ENCODE results near the gene PAPPA.
A peak's percentile ranks its signal among the peaks of the same experiment; 100 is the strongest.

Gene PAPPA

DNA sequence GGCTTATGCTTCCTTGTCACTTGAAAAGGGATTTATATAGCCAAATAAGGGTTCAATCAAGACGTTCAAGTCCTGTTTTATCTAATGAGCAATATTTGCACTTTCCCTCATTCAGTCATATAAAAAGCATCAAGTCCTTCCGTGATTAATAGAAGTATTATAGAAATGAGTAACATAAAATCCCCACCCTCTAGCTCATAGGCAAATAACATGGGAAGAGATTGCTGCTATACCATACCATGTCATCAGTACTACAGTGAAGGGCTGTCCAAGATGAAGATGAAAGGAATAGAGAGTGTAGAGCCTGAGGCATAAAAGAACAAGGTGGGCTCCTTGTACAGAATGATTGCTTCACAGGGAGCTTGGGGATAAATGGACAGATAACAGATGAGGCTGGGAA lies 20.4 kb upstream of the PAPPA start:
- Histone ChIP-seq H3K27ac (no peak overlapping the region), H3K9me3 (ENCODE audit: low read depth, low read length) (peaks cover 6% of the 10 kb centered on the region; the same call in 1 of the 2 replicates), H3K9ac (ENCODE audit: insufficient read length) (no peak overlapping the region), H3K36me3 (ENCODE audit: insufficient read depth, low read length) (no peaks in the 10 kb centered on the region), H3K4me3 (no peak overlapping the region)
- TF ChIP-seq FOXP2 (optimal IDR thresholded peaks at IDR 0.05; ENCODE audit: control extremely low read depth, extremely low read length, insufficient read depth) (no peak), EZH2 (IDR thresholded peaks at IDR 0.05) (no peak), POLR2AphosphoS5 (IDR thresholded peaks at IDR 0.05; ENCODE audit: borderline replicate concordance, low read depth, low read length) (no peak)
- DNase-seq (ENCODE audit: low read depth, low spot score), result no peak

GRCh38 chr9:116134975-116135374 lies 18.6 kb upstream of the PAPPA start:
- H3K9ac ChIP-seq (ENCODE audit: insufficient read length), result no peak overlapping the region
- no peak for DNase-seq (ENCODE audit: low read depth, low spot score)
- no peak overlapping the region for H3K27ac ChIP-seq
- no peaks in the 10 kb centered on the region for H3K36me3 ChIP-seq (ENCODE audit: insufficient read depth, low read length)
- peaks cover 6% of the 10 kb centered on the region; the same call in 1 of the 2 replicates for H3K9me3 ChIP-seq (ENCODE audit: low read depth, low read length)
- H3K4me3 ChIP-seq, result no peak overlapping the region
- TF ChIP-seq POLR2AphosphoS5 (IDR thresholded peaks at IDR 0.05; ENCODE audit: borderline replicate concordance, low read depth, low read length) (no peak), EZH2 (IDR thresholded peaks at IDR 0.05) (no peak), FOXP2 (optimal IDR thresholded peaks at IDR 0.05; ENCODE audit: control extremely low read depth, extremely low read length, insufficient read depth) (no peak)

- no peak overlapping the region for H3K27ac ChIP-seq
- no peaks in the 10 kb centered on the region for H3K9me3 ChIP-seq (ENCODE audit: low read depth, low read length)
- no peak for DNase-seq (ENCODE audit: low read depth, low spot score)
- H3K9ac ChIP-seq (ENCODE audit: insufficient read length), result no peak overlapping the region
- no peak overlapping the region for H3K4me3 ChIP-seq
- no peak for TF ChIP-seq EZH2 (IDR thresholded peaks at IDR 0.05)
- no peak for TF ChIP-seq POLR2AphosphoS5 (IDR thresholded peaks at IDR 0.05; ENCODE audit: borderline replicate concordance, low read depth, low read length)
- no peak for TF ChIP-seq FOXP2 (optimal IDR thresholded peaks at IDR 0.05; ENCODE audit: control extremely low read depth, extremely low read length, insufficient read depth)
- no peaks in the 10 kb centered on the region for H3K36me3 ChIP-seq (ENCODE audit: insufficient read depth, low read length)
Measured at GRCh38 chr9:116137010-116137409, 16.6 kb upstream of the PAPPA start.

DNA sequence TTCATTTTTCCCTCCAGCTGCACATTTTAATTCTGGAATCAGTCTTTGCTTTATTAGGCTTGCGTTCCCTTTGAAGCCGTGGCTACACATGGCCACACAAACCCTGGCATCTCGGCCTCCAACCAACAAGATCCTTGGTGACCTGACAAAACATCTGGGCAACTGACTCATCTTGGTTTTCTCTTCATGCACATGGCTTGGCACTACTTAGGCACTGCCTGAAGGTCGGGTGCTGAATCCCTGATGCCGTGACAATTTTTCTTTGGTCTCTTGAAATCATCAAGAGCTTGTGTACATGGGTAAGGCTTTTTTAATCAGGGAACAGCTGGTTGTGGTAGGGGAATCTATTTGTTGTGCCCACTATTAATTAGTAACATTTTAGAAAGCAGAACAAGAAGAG lies 16.0 kb upstream of the PAPPA start:
- H3K9ac ChIP-seq (ENCODE audit: insufficient read length), result no peak overlapping the region
- H3K9me3 ChIP-seq (ENCODE audit: low read depth, low read length), result no peaks in the 10 kb centered on the region
- TF ChIP-seq FOXP2 (optimal IDR thresholded peaks at IDR 0.05; ENCODE audit: control extremely low read depth, extremely low read length, insufficient read depth) (no peak), POLR2AphosphoS5 (IDR thresholded peaks at IDR 0.05; ENCODE audit: borderline replicate concordance, low read depth, low read length) (no peak), EZH2 (IDR thresholded peaks at IDR 0.05) (no peak)
- H3K36me3 ChIP-seq (ENCODE audit: insufficient read depth, low read length), result no peaks in the 10 kb centered on the region
- no peak overlapping the region for H3K27ac ChIP-seq
- H3K4me3 ChIP-seq, result no peak overlapping the region
- DNase-seq (ENCODE audit: low read depth, low spot score), result no peak

- Histone ChIP-seq H3K9ac (ENCODE audit: insufficient read length) (no peak overlapping the region), H3K27ac (peak overlapping the region; percentile 91), H3K9me3 (ENCODE audit: low read depth, low read length) (no peaks in the 10 kb centered on the region), H3K36me3 (ENCODE audit: insufficient read depth, low read length) (no peaks in the 10 kb centered on the region), H3K4me3 (peak overlapping the region; percentile 41; the same call in 1 of the 2 replicates)
- TF ChIP-seq EZH2 (IDR thresholded peaks at IDR 0.05) (no peak), POLR2AphosphoS5 (IDR thresholded peaks at IDR 0.05; ENCODE audit: borderline replicate concordance, low read depth, low read length) (peak; percentile 59; the same call in 1 of the 2 replicates), FOXP2 (optimal IDR thresholded peaks at IDR 0.05; ENCODE audit: control extremely low read depth, extremely low read length, insufficient read depth) (no peak)
- no peak for DNase-seq (ENCODE audit: low read depth, low spot score)
Measured at GRCh38 chr9:116141864-116142561, 11.6 kb upstream of the PAPPA start.

GRCh38 chr9:116142706-116143492 lies 10.7 kb upstream of the PAPPA start:
- H3K36me3 ChIP-seq (ENCODE audit: insufficient read depth, low read length), result no peaks in the 10 kb centered on the region
- H3K9me3 ChIP-seq (ENCODE audit: low read depth, low read length), result no peaks in the 10 kb centered on the region
- TF ChIP-seq POLR2AphosphoS5 (IDR thresholded peaks at IDR 0.05; ENCODE audit: borderline replicate concordance, low read depth, low read length) (no peak), EZH2 (IDR thresholded peaks at IDR 0.05) (no peak), FOXP2 (optimal IDR thresholded peaks at IDR 0.05; ENCODE audit: control extremely low read depth, extremely low read length, insufficient read depth) (no peak)
- H3K9ac ChIP-seq (ENCODE audit: insufficient read length), result no peak overlapping the region
- H3K4me3 ChIP-seq, result peak overlapping the region; percentile 18; the same call in 1 of the 2 replicates
- peak overlapping the region; percentile 91 for H3K27ac ChIP-seq
- no peak for DNase-seq (ENCODE audit: low read depth, low spot score)

DNA sequence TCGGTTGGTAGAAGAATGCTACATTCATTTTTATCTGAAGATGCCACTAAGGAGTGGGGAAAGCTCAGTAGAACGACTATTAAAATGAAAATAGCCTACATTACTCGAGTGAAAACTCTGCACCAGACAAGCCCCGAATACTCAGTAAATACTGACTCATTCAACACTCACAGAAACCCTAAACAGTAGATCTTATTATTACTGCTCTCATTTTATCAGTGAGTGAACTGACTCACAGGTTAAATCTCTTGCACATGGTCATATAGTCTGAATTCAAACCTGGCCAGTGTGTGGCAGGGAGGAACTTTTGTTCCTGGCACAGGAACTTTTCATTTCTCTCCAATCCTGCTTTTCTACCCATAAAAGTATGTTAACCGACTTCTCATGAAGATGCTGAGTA lies 9.6 kb upstream of the PAPPA start:
- Histone ChIP-seq H3K9ac (ENCODE audit: insufficient read length) (no peak overlapping the region), H3K9me3 (ENCODE audit: low read depth, low read length) (no peaks in the 10 kb centered on the region), H3K27ac (0 out of 2 replicates have a peak overlapping the region, but pooled peaks have one; percentile 11), H3K36me3 (ENCODE audit: insufficient read depth, low read length) (no peaks in the 10 kb centered on the region), H3K4me3 (no peak overlapping the region)
- no peak for DNase-seq (ENCODE audit: low read depth, low spot score)
- no peak for TF ChIP-seq POLR2AphosphoS5 (IDR thresholded peaks at IDR 0.05; ENCODE audit: borderline replicate concordance, low read depth, low read length)
- no peak for TF ChIP-seq EZH2 (IDR thresholded peaks at IDR 0.05)
- no peak for TF ChIP-seq FOXP2 (optimal IDR thresholded peaks at IDR 0.05; ENCODE audit: control extremely low read depth, extremely low read length, insufficient read depth)

DNA sequence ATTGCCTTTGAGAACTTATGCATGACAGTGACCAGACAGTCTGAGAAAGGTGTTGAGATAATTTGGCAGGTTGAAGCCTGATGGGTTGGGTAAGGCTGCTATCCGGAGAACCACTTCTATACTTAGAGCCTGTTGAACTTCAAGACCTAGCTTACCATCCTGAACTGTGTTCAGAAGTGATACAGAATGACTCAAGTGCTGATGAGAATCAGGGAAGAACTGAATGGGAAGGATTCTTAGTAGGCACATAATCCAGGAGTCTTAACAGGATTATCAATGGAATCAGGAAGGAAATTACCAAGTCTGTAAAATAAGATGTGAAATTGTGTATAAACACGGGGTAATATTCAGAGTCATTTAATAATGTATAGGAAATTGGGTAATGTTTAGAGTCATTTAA lies 9.0 kb upstream of the PAPPA start:
- no peak for TF ChIP-seq EZH2 (IDR thresholded peaks at IDR 0.05)
- no peak for TF ChIP-seq FOXP2 (optimal IDR thresholded peaks at IDR 0.05; ENCODE audit: control extremely low read depth, extremely low read length, insufficient read depth)
- no peak for TF ChIP-seq POLR2AphosphoS5 (IDR thresholded peaks at IDR 0.05; ENCODE audit: borderline replicate concordance, low read depth, low read length)
- no peaks in the 10 kb centered on the region for H3K9me3 ChIP-seq (ENCODE audit: low read depth, low read length)
- H3K4me3 ChIP-seq, result no peak overlapping the region
- no peak for DNase-seq (ENCODE audit: low read depth, low spot score)
- H3K27ac ChIP-seq, result peak overlapping the region; percentile 4; the same call in 1 of the 2 replicates
- H3K36me3 ChIP-seq (ENCODE audit: insufficient read depth, low read length), result no peaks in the 10 kb centered on the region
- H3K9ac ChIP-seq (ENCODE audit: insufficient read length), result no peak overlapping the region
